Mesenchymal stem cell (in vitro differentiated cells and primary cell): ENCODE results near the gene ZFHX3.

Source experiments
- DNase-seq: peaks from one replicate; pipeline ENCODE4 v3.0.0-alpha.2; 2013
- H2AFZ ChIP-seq: one replicate; pipeline ENCODE4 v1.6.1; 2013; ENCODE audit warnings: low read depth, mild to moderate bottlenecking, control low read depth, inconsistent platforms, low read length, moderate library complexity
- H2AK5ac ChIP-seq: 2 replicates; pipeline ENCODE4 v1.6.1; 2013; ENCODE audit warnings: low read length, moderate library complexity, mild to moderate bottlenecking, inconsistent platforms; ENCODE audit not compliant: severe bottlenecking
- H2BK120ac ChIP-seq: one replicate; pipeline ENCODE4 v1.6.1; 2013; ENCODE audit warnings: low read depth, mild to moderate bottlenecking, inconsistent platforms, low read length, moderate library complexity
- H2BK12ac ChIP-seq, 2 experiments: one replicate each; pipeline ENCODE4 v1.6.1; 2013; ENCODE audit warnings: inconsistent platforms in 2 of 2, low read length in 2 of 2, mild to moderate bottlenecking in 2 of 2, moderate library complexity in 2 of 2, control low read depth in 1 of 2
- H2BK15ac ChIP-seq: one replicate; pipeline ENCODE4 v1.6.1; 2013; ENCODE audit warnings: mild to moderate bottlenecking, low read depth, inconsistent platforms; ENCODE audit not compliant: poor library complexity, severe bottlenecking
- H2BK5ac ChIP-seq: 2 replicates; pipeline ENCODE4 v1.6.1; 2013; ENCODE audit warnings: low read depth, mild to moderate bottlenecking, low read length, control low read depth, inconsistent platforms; ENCODE audit not compliant: poor library complexity, severe bottlenecking
- H3K14ac ChIP-seq, 2 experiments: one replicate each; pipeline ENCODE4 v1.6.1; 2013; ENCODE audit warnings: inconsistent platforms in 2 of 2, low read length in 2 of 2, control low read depth in 1 of 2, mild to moderate bottlenecking in 1 of 2, moderate library complexity in 1 of 2
- H3K18ac ChIP-seq, 2 experiments: one replicate each; pipeline ENCODE4 v1.6.1; 2013; ENCODE audit warnings: inconsistent platforms in 2 of 2, low read length in 2 of 2, control low read depth in 1 of 2, low read depth in 1 of 2, mild to moderate bottlenecking in 1 of 2
- H3K23ac ChIP-seq, 2 experiments: one replicate each; pipeline ENCODE4 v1.6.1; 2013; ENCODE audit warnings: inconsistent platforms in 2 of 2, low read length in 2 of 2, mild to moderate bottlenecking in 2 of 2, moderate library complexity in 2 of 2, control low read depth in 1 of 2
- H3K27ac ChIP-seq: 2 replicates; pipeline ENCODE4 v1.5.1; 2013; ENCODE audit warnings: mild to moderate bottlenecking, moderate library complexity, low read length, control low read depth, inconsistent platforms; ENCODE audit not compliant: poor library complexity, severe bottlenecking
- H3K27me3 ChIP-seq, 2 experiments: 2 replicates each; pipeline versions ENCODE4 v1.6.1 to v1.7.0; 2013; ENCODE audit warnings: low read length in 2 of 2, mild to moderate bottlenecking in 2 of 2, moderate library complexity in 2 of 2, control low read depth in 1 of 2, inconsistent platforms in 1 of 2; ENCODE audit not compliant: control insufficient read depth in 1 of 2, insufficient read depth in 1 of 2
- H3K36me3 ChIP-seq, 2 experiments: 2 replicates each; pipeline versions ENCODE4 v1.6.1 to v1.7.0; 2013; ENCODE audit warnings: low read length in 2 of 2, control low read depth in 1 of 2, inconsistent platforms in 1 of 2, low read depth in 1 of 2, mild to moderate bottlenecking in 1 of 2; ENCODE audit not compliant: insufficient read depth in 2 of 2, control insufficient read depth in 1 of 2
- H3K4ac ChIP-seq, 2 experiments: one replicate each; pipeline ENCODE4 v1.6.1; 2013; ENCODE audit warnings: inconsistent platforms in 2 of 2, low read length in 2 of 2, mild to moderate bottlenecking in 2 of 2, moderate library complexity in 2 of 2, control low read depth in 1 of 2, low read depth in 1 of 2
- H3K4me1 ChIP-seq: 2 replicates; pipeline ENCODE4 v1.6.1; 2013; ENCODE audit warnings: low read depth, low read length, control low read depth; ENCODE audit not compliant: control insufficient read depth, insufficient read depth
- H3K4me2 ChIP-seq: 2 replicates; pipeline ENCODE4 v1.6.1; 2013; ENCODE audit warnings: low read length, mild to moderate bottlenecking, inconsistent platforms; ENCODE audit not compliant: poor library complexity, severe bottlenecking
- H3K4me3 ChIP-seq, 2 experiments: 2 replicates each; pipeline versions ENCODE4 v1.5.1 to v1.7.0; 2013; ENCODE audit warnings: low read length in 2 of 2, mild to moderate bottlenecking in 2 of 2, control low read depth in 1 of 2, low read depth in 1 of 2; ENCODE audit not compliant: insufficient read depth in 1 of 2
- H3K79me1 ChIP-seq: replicated peaks from 2 replicates; pipeline ENCODE4 v1.6.1; 2013; ENCODE audit warnings: mild to moderate bottlenecking, control low read depth, low read length, inconsistent platforms; ENCODE audit not compliant: poor library complexity, severe bottlenecking
- H3K9ac ChIP-seq: 2 replicates; pipeline ENCODE4 v1.7.0; 2013; ENCODE audit warnings: mild to moderate bottlenecking, low read length, moderate library complexity
- H3K9me3 ChIP-seq: 2 replicates; pipeline ENCODE4 v1.7.0; 2013; ENCODE audit warnings: mild to moderate bottlenecking, low read length; ENCODE audit not compliant: control insufficient read depth
- H4K8ac ChIP-seq: one replicate; pipeline ENCODE4 v1.6.1; 2013; ENCODE audit warnings: inconsistent platforms, mild to moderate bottlenecking, low read length, moderate library complexity
- H4K91ac ChIP-seq: one replicate; pipeline ENCODE4 v1.6.1; 2013; ENCODE audit warnings: mild to moderate bottlenecking, low read length, inconsistent platforms
- WGBS: methylation state at CpG from one replicate; pipeline ENCODE4 v1.1.7; 2013; ENCODE audit warnings: mixed read lengths; 5-methylcytosine and 5-hydroxymethylcytosine counted together

Gene ZFHX3

GRCh38 chr16:72846594-72846993, 201.3 kb downstream of the ZFHX3 start:
- no peaks in the 10 kb centered on the region for H3K9me3 ChIP-seq
- no peak overlapping the region for H3K4me2 ChIP-seq
- H3K14ac ChIP-seq: no peak overlapping the region
- H3K4me3 ChIP-seq: no peak overlapping the region
- no peak overlapping the region for H3K18ac ChIP-seq
- peaks cover 19% of the 10 kb centered on the region for H3K79me1 ChIP-seq
- no peak overlapping the region for H3K9ac ChIP-seq
- WGBS: 87% methylated on average over 8 of the region's 8 CpGs
- no peak overlapping the region for H2BK15ac ChIP-seq
- no peak overlapping the region for H3K27ac ChIP-seq
- no peak for DNase-seq
- H2BK12ac ChIP-seq: no peak overlapping the region
- no peak overlapping the region for H4K91ac ChIP-seq
- H4K8ac ChIP-seq: no peak overlapping the region
- no peak overlapping the region for H2AK5ac ChIP-seq
- no peak overlapping the region for H3K23ac ChIP-seq
- no peak overlapping the region for H2AFZ ChIP-seq
- no peak overlapping the region for H2BK5ac ChIP-seq
- H3K36me3 ChIP-seq: no peaks in the 10 kb centered on the region
- H3K4me1 ChIP-seq: peaks cover 22% of the 10 kb centered on the region
- H2BK120ac ChIP-seq: no peak overlapping the region
- H3K4ac ChIP-seq: no peak overlapping the region
- H3K27me3 ChIP-seq: no peaks in the 10 kb centered on the region

- H3K18ac ChIP-seq: peak overlapping the region in 1 of 2 experiments; percentile 13
- no peak overlapping the region for H3K4me2 ChIP-seq
- H2BK120ac ChIP-seq: no peak overlapping the region
- H3K79me1 ChIP-seq: peaks cover 27% of the 10 kb centered on the region
- peaks cover 20% of the 10 kb centered on the region for H3K4me1 ChIP-seq
- no peak overlapping the region for H3K9ac ChIP-seq
- H2BK5ac ChIP-seq: no peak overlapping the region
- H3K4ac ChIP-seq: no peak overlapping the region
- no peak overlapping the region for H3K14ac ChIP-seq
- no peak overlapping the region for H2AFZ ChIP-seq
- no peak overlapping the region for H2BK12ac ChIP-seq
- no peak overlapping the region for H4K91ac ChIP-seq
- no peaks in the 10 kb centered on the region for H3K9me3 ChIP-seq
- no peak overlapping the region for H4K8ac ChIP-seq
- no peak overlapping the region for H3K4me3 ChIP-seq
- no peak overlapping the region for H2BK15ac ChIP-seq
- no peak for DNase-seq
- no peaks in the 10 kb centered on the region for H3K27me3 ChIP-seq
- 97% methylated on average over 16 of the region's 16 CpGs for WGBS
- no peak overlapping the region for H2AK5ac ChIP-seq
- H3K36me3 ChIP-seq: no peaks in the 10 kb centered on the region
- no peak overlapping the region for H3K23ac ChIP-seq
- no peak overlapping the region for H3K27ac ChIP-seq
These were observed 202.5 kb downstream of the ZFHX3 start for GRCh38 chr16:72845322-72846020.

- Histone ChIP-seq H3K9ac (no peak overlapping the region), H2AK5ac (no peak overlapping the region), H4K8ac (no peak overlapping the region), H2BK120ac (no peak overlapping the region), H4K91ac (no peak overlapping the region), H3K36me3 (no peaks in the 10 kb centered on the region), H2BK5ac (no peak overlapping the region), H3K4me3 (no peak overlapping the region), H3K79me1 (peaks cover 33% of the 10 kb centered on the region), H2AFZ (no peak overlapping the region), H3K14ac (no peak overlapping the region), H3K18ac (no peak overlapping the region), H3K9me3 (no peaks in the 10 kb centered on the region), H2BK12ac (no peak overlapping the region), H3K27me3 (no peaks in the 10 kb centered on the region), H3K27ac (no peak overlapping the region), H3K4me2 (no peak overlapping the region), H3K23ac (peak overlapping the region in 1 of 2 experiments; percentile 37), H3K4ac (no peak overlapping the region), H2BK15ac (no peak overlapping the region), H3K4me1 (peaks cover 20% of the 10 kb centered on the region)
- WGBS: 63% methylated on average over 11 of the region's 11 CpGs
- DNase-seq: no peak
These were observed 203.6 kb downstream of the ZFHX3 start for GRCh38 chr16:72844225-72844920.

GRCh38 chr16:72841506-72841905, 206.4 kb downstream of the ZFHX3 start:
- H3K4me2 ChIP-seq: no peak overlapping the region
- no peak overlapping the region for H3K14ac ChIP-seq
- no peak overlapping the region for H3K4me3 ChIP-seq
- H2BK5ac ChIP-seq: no peak overlapping the region
- 85% methylated on average over 3 of the region's 3 CpGs for WGBS
- H2AFZ ChIP-seq: no peak overlapping the region
- no peak overlapping the region for H3K27ac ChIP-seq
- no peak overlapping the region for H2BK120ac ChIP-seq
- no peaks in the 10 kb centered on the region for H3K36me3 ChIP-seq
- peaks cover 3% of the 10 kb centered on the region for H3K4me1 ChIP-seq
- peaks cover 37% of the 10 kb centered on the region for H3K79me1 ChIP-seq
- DNase-seq: no peak
- H3K9ac ChIP-seq: no peak overlapping the region
- H2AK5ac ChIP-seq: no peak overlapping the region
- H3K23ac ChIP-seq: no peak overlapping the region
- no peak overlapping the region for H3K18ac ChIP-seq
- H3K9me3 ChIP-seq: no peaks in the 10 kb centered on the region
- no peaks in the 10 kb centered on the region for H3K27me3 ChIP-seq
- no peak overlapping the region for H2BK12ac ChIP-seq
- H4K8ac ChIP-seq: no peak overlapping the region
- no peak overlapping the region for H3K4ac ChIP-seq
- H2BK15ac ChIP-seq: no peak overlapping the region
- H4K91ac ChIP-seq: no peak overlapping the region
